ENCODE measurements around the gene DCLK3.

DCLK3 gene, protein sequence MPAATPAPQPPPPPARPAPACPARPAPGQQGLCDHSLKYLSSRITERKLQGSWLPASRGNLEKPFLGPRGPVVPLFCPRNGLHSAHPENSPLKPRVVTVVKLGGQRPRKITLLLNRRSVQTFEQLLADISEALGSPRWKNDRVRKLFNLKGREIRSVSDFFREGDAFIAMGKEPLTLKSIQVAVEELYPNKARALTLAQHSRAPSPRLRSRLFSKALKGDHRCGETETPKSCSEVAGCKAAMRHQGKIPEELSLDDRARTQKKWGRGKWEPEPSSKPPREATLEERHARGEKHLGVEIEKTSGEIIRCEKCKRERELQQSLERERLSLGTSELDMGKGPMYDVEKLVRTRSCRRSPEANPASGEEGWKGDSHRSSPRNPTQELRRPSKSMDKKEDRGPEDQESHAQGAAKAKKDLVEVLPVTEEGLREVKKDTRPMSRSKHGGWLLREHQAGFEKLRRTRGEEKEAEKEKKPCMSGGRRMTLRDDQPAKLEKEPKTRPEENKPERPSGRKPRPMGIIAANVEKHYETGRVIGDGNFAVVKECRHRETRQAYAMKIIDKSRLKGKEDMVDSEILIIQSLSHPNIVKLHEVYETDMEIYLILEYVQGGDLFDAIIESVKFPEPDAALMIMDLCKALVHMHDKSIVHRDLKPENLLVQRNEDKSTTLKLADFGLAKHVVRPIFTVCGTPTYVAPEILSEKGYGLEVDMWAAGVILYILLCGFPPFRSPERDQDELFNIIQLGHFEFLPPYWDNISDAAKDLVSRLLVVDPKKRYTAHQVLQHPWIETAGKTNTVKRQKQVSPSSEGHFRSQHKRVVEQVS

DNA sequence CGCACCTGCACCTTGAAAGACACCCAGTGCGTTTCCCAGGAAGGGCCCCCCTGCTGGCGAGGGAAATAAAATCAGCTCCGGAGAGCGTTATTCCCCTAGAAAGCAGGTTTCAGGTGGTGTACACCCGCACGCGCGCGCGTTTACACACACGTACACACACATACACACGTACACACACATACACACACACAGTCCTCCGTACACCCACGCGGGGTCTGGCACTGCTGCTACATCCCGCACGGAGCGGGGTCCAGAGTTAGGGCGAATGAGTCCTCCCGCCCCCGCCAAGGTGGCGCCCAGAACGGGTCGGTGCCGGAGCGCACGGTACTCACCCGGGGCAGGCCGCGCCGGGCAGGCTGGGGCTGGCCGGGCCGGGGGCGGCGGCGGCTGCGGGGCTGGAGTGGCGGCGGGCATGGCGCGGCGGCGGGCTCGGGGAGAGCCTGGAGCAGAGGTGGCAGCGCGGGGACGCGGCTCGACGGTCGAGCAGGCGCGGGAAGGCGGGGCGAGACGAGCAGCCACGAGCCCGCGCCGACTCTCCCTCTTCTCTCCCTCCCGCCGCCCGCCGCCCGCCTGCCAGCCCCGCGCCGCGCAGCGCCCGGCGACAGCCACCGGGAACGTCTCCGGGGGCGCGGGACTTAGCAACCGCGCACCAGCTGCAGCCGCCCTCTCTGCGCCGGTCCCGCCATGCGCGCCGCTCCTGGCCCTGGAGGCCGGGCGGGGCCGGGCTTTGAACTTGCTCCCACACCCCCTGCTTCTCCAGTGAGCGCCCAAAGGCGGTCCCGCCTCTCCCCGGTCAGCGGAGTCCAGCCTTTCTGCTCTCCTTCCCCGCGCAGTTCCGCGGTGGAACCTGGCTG lies at the start of gene DCLK3:
Gene DCLK3, minus strand, starts transcription at position 704 of the 854 bp plus-strand sequence. Its CDS starts 290 bp downstream, at position 414.
- no peak for DNase-seq

DNA sequence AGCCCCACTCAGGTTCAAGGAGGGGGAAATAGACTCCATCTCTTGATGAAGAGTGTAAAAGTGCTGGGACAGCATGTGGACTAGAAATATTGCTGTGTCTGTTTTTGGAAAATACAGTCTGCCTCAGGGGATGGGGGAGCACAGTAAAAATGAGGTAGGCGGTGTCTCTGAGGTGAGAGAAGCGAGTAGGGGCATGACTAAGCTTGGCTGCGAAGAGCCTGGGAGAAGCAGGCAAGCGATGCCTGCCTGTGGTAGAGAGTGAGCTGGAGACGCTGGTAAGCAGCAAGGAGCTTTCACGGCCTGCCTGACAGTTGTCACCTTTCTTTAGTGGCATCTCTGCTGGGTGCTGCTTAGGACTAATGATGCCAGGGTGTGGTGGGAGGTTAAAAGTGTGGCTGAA lies 49.0 kb upstream of the DCLK3 start:
- no peak for DNase-seq

DNA sequence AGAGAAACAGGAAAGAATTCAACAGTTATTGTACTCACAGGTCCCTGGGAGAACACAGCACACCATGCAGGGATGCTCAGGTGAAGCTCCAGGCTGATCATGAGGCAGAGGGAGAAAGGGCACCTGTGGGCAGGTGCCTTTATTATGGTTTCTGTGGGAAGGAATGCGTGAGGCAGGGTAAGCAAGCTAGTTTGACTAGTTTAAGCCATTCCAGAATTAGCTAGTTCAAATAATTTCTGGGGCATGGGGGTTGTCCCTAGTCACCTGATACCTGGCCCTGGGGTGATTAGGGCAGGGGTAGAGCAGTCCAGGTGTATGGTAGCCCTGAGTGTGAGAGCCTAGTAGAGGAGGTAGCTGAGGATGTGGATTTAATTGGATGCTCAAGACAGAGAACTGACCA lies 47.9 kb upstream of the DCLK3 start:
- no peak for DNase-seq

DNA sequence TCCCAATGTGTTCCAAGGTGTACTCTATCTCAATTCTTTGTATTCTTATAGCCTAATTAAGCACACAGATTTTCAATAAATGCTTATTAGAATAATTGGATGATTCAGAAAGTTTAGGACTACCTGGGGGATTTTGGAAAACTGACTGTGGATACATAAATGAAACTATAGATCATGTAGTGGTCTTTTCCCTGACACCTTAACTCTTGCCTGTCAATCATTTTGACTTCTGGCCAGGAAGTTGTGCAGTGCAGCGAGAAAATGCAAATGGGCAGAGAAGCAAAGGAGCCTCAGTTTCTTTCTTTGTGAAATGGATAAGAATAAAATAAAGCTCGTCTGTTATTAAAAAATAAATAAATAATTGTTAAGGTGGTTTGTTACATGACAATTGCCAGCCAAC lies 47.4 kb upstream of the DCLK3 start:
- no peak for DNase-seq

DNA sequence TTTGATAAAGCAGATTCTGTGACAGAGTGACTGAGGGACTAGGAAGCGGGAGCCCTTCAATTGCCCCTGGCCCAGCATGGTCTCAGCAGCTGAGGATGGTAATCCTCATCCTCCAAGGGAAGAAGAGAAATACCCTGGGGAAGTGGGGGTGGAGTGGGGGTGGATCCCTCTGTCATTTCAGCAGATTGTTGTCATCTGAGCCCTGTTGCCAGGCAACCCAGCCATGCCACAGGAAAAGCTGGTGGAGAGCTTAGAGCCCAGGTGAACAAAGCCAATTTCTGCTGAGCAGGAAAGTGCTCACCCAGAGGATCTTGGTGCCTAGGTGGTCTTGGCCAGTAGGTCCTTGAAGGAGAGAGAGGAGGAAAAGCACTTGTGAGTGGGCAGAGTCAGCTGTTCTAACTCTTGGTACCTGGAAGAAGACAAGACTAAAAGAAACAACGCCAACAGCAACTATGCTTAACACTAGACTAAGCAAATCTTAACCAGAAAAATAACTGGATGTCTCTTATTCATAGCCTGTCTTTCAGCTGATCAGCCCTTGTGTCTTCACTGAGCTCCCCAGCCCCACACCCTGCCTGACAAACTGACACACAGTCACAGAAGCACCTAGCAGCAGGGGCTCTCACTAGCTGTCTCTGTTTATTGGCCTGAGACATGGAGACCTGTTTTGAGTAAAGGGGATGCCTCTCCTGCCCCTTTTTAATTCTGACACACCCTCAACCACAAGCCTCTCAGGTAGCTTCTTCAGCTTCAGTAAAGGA lies 40.1 kb upstream of the DCLK3 start:
- no peak for DNase-seq

DNA sequence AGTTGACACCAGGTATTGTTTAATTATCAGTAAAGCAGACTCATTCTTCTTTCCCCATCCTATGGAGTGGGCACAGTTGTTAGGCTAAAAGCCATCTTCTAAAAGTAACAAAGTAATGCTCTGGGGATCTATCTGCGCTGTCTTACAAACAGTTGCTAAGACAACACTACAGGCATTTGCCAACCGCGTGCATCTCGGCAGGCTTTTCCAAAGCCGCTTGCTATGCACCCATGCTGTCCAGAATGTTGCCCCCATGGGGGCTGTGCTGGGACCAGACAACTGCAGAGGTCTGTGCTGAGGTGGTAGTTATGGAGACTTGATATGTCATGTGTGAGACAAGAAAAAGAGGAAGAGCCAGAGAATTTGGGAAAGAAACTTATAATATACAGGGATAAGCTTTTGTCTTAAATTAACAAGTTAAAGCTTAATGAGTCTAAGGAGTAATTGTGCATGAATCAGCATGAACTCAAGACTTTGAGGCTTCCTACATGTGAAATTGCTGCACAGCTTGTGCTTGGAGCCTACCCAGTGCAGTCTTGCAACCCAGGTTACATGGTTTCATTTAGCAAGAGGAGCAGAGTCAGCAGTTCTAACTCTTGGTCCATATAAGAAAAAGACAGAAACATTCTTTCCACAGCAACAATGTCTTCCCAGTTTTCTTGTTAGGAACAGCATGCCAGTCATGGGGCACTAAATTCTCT lies 38.9 kb upstream of the DCLK3 start:
- no peak for DNase-seq

DNA sequence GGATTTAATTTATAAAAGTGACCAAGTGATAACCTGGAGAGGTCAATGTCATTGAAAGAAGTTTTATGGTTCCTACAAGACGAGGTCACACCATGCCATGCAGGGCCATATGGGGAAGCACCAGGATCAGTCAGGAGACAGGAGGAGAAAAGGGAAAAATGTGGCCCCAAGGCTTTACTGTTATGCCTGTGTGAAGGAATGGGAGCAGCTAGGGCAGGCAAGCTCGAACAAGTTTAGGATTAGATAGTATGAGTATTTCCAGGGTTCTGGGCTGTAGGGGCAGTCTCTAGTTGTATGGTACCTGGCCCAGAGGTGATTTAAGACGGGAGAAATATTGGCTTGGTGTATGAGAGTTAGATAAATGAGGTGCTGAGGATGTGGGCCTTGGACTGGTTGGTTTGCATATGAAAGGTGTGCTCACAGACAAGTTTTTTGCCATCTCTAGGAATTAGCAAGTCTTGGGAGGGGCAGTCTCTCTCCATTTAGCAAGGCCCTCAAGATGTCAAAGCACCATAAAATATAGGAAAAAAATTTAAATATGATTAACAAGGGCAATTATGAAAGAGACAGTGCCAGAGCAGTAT lies 36.3 kb upstream of the DCLK3 start:
- DNase-seq, result no peak

DNA sequence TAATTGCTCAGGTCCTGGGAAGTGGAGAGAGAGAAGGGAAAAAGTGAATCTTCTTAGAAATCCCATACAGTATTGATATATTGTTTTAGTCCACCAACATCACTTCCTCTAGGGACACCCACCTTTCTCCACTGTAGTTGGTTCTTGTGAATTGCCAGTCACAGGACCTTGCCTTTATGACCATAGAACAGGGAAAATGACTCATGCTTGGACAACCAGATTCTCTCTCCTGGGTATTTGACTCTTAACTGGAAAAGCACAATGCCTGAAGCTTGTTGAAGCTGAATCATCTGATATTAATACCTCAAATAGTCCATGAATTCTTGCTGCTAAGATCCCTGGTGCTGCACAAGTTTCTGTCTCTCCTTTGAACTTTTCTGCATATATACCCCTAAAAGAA lies 32.5 kb upstream of the DCLK3 start:
- DNase-seq, result no peak

DNA sequence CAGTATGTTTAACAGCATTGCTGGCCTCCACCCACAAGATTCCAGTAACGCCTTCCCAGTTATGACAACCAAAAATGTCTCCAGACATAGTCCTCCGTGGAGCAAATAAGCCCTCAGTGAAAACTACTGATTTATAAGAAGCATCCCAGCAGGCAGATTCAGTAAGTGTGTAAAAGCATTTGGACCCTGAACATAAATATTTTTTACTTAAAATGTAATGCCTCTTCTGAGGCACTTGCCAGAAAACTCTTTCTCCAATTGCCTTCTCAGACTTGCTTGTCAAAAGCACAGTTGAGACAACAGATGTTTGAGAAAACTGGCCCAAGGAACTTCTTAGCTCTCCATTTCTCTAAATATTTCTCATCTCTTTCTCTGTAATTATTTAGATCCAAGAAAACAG lies 31.8 kb upstream of the DCLK3 start:
- no peak for DNase-seq

DNA sequence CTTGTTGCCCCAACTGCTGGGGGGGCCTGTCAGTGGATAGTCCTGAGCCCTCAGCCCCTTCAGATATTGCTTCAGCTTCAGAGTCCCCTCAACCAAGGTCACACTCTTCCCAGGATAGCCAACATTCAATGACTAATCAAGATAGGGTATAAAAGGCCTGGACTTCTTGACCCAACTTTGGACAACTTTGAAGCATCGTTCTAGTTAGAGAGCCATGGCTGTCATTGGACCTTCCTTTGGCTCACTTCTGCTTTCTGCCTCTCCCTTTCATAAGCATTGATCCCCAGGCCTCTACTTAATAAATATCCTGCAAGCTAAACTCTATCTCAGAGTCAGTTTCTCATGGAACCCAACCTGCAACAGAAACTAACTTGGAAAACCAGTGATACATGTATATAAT lies 31.3 kb upstream of the DCLK3 start:
- DNase-seq, result no peak

DNA sequence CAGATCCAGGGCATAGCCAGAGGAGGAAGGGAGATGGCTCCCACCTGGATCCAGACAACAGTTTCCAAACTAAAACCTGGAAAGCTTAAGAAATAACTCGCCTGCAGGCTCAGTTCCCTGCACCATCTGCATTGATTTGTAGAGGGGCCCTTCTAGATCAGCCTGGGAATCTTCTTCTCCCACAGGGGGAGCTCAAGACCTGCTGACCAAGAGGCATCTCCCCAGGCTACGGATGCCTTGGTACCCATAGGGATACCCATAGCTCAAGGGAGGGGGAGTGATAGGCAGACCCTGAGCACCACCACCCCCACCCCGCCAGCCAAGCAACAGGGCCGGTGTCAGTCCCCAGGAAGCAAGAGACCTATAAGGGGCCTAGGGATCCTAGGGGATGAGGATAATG lies 28.0 kb upstream of the DCLK3 start:
- no peak for DNase-seq

DNA sequence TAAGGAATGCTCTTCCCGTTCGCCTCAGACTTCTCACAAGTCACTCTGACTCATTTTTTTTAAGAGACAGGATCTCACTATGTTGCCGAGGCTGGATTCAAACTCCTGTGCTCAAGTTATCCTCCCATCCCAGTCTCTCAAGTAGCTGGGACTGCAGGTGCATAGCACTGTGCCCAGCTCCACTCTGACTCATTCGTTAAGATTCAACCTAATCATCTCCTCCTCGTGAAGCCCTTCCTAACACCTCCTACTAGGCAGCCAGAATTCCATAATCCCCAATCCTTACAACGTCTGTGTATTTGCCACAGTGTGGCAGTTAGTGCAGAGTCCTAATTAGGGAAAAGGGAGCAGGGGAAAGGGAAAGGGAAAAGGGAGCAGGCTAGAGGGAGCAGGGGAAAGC lies 26.4 kb upstream of the DCLK3 start:
- no peak for DNase-seq

DNA sequence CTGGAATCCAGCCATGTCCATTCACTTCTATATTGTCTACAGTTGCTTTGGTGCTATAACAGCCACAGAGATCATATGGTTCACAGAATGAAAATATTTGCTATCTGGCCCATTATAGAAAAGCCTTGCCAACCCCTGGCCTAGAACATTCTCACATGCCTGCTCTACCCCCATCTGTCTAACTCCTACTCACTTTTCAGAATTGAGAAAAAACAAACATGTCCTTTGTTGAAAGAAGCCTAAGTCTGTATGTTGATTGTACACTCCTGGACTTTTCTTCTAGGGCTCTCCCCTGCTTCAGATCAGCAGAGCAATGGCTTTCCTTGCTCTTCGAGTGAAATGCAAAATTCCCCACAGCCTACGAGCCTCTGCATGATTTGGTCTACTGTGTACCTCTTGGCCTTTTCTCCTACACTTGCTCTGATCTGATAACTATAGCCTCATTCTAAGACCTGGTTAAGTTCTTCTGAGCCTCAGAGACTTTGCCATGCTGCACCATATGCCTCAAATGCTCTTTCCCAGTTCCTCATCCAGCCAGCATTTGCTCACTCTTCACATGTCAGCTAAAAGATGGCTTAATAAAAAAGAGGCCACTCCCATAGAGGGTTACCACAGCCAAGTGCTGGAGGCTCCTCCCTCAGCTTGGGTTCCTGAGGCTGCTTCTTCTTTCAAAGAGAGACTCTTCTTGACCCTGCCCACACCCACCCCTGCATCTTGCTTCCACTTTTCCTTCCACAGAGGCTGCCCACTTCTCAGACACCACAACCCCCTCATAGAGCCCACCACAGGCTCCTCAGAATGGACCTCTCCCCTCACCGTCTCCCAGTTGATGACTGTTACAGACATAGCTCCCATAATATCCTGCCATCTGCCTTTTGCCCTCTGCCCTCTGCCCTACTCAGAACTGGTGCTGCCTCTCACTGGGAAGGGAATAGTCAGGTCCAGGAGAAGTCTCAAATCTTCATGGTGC lies 22.9 kb upstream of the DCLK3 start:
- no peak for DNase-seq

DNA sequence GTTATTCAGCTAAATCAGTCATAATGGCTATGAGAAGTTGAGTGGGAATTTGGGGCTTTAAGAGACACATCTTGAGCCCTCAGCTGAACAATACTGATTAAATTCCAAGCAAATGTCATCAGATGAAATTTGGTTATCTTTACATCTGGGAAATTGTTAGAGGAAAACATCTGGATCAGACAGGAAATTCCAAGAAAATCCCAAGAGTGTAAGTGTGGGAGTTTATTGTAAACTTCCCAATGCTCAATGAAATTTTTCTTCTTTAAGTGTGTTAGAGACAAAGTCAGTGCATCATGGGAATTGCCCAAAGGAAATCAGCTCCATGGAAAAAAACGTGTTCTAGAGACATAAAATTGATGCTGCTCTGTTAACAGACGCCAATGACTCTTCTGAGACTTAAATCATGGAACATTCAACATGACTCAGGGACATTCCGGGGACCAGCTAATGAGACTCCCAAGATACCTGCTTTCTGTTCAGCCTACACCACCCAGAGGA lies 19.8 kb upstream of the DCLK3 start:
- no peak for DNase-seq

DNA sequence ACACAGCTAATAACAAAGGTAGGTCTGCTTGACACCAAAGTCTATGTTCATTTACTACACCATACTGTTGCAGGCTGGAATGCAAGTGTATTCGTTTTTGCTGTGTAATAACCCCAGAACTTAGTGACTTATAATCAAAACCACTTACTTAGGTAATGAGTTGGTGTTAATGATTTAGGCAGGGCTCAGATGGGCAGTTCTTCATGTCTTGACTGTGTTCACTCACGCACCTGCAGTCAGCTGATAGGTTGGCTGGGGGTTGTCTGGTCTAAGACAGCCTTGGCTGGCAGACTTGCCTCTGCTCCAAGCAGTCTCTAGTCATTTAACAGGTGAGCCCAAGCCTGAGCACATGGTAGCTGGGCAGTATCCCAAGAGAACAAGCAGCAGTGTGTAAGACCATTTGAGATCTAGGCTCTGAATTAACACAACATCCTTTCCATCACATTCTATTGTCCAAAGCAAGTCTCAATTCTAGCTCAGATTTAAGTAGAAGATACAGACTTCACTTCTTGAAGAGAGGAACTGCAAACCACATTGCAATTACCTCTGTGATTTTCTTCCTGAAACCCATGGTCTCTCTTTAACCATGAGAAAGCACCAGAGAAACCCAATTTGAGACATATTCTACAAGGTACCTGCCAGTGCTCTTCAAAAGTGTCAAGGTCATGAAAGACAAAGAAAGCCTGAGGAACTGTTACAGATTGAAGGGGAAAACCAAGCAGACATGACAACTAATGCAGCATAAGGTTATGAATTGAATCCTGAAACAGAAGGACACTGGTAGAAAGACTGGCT lies 13.3 kb upstream of the DCLK3 start:
- no peak for DNase-seq

DNA sequence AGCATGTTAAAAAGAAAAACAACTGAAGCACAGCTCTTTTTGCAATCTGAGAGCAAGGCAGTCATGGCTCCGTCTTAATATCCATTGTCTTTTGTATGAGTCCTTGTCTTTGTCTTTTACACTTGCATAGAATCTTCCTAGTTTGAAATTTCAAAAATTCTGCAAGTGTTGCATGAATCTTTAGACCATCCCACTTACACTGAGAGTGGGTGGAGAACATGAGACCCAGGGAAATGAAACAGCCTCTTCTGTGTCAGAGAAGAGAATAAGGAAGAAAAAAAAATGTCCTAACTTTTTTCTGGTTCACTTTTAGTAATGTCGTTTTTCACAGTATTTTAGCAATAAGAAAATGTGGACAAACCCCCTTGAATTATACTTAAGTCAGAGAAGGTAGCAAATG lies 12.1 kb upstream of the DCLK3 start:
- DNase-seq, result no peak

DNA sequence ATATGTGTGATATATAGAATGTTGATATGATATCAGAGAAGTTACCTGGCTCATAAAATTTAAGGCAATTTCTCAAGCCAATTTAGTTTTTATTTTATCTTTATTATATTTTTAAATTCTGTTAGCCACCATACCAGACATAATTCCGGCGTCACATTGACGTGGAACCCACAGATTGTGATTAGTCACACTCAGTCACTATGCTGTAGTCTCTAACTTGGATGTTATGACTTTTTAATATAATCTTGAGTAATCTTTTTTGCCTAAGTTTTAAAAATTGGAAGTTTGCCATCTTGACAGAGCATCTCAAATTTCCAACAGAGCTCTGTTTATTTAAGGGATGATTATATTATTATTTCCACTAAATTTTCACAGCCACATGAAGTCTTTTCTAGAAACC lies 9.7 kb upstream of the DCLK3 start:
- DNase-seq, result no peak

DNA sequence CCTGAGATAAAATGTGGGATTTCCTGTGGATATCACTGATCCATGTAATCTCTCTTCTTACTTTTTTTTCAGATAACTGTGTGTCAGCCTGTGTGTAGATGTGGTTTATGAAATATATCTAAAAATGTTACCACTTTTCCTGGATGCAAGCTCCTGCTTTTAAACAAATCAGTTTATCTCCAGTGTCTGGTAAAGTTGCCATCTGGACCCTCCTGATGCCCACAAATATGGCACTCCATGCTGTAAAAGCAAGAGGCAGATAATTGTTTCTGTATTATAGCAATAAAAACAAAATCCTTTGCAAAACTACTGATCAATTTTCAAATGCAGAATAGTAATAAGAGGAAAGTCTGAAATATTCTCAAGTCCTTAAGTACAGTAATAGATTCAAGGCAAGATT lies 7.6 kb upstream of the DCLK3 start:
- DNase-seq, result no peak

DNA sequence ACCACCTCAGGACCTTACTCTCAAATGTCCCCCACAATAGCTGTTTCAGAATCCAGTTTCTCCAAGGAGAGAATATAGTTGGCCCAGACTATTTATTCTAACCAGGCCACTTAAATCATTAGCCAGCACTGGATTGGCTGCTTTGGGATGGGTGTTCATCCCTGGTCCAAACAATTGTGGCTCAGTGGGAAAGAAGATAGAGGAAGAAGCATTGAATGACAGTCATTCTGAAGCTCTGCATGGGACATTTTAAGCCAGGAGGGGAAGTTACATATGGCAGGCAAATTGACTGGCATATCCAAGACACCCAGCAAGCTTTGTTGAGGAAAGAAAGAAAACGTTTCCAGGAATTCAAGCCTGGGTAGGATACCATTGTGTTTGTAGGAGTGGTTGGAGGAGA lies 5.6 kb upstream of the DCLK3 start:
- no peak for DNase-seq

All from stimulated activated naive CD4-positive, alpha-beta T cell treated with Interleukin-2 at 50 U/mL for 16 hours (primary cell).